GM19351 (cell line): ENCODE results near the gene TMEM200B.
"Not testable (repeated sequence)": the region's sequence is repeated elsewhere in the genome, so short reads cannot be mapped to it uniquely, and the experiment has no call there.

ENCODE experiments used
- ATAC-seq: cut with Tn5 transposase; IDR thresholded peaks from one replicate; pipeline ENCODE4 v1.9.1; 2021; ENCODE audit warnings: mild to moderate bottlenecking, moderate library complexity; ENCODE audit not compliant: unreplicated experiment

Gene TMEM200B

GRCh38 chr1:29123887-29124365 lies at the start of gene TMEM200B:
TSS of gene TMEM200B (minus strand) at chr1:29123903. CDS start at chr1:29121828, 2,075 bp downstream.
- ATAC-seq: no peak

- no peak for ATAC-seq
Observed at GRCh38 chr1:29172415-29172939, 48.8 kb upstream of the TMEM200B start.

- ATAC-seq: no peak
Observed at GRCh38 chr1:29171521-29171920, 47.8 kb upstream of the TMEM200B start.

GRCh38 chr1:29171089-29171488 lies 47.4 kb upstream of the TMEM200B start:
- ATAC-seq: no peak

- no peak for ATAC-seq
Observed at GRCh38 chr1:29169976-29170375, 46.3 kb upstream of the TMEM200B start.

- no peak for ATAC-seq
Observed at GRCh38 chr1:29167904-29168303, 44.2 kb upstream of the TMEM200B start.

GRCh38 chr1:29166291-29166878 lies 42.7 kb upstream of the TMEM200B start:
- no peak for ATAC-seq

GRCh38 chr1:29164588-29164987 lies 40.9 kb upstream of the TMEM200B start:
- no peak for ATAC-seq

- ATAC-seq: no peak
Observed at GRCh38 chr1:29162476-29163138, 38.9 kb upstream of the TMEM200B start.

- no peak for ATAC-seq
Observed at GRCh38 chr1:29162025-29162424, 38.3 kb upstream of the TMEM200B start.

- ATAC-seq: no peak
Observed at GRCh38 chr1:29159773-29160172, 36.1 kb upstream of the TMEM200B start.

- no peak for ATAC-seq
Observed at GRCh38 chr1:29157269-29157601, 33.5 kb upstream of the TMEM200B start.

- no peak for ATAC-seq
Observed at GRCh38 chr1:29156543-29157268, 33.0 kb upstream of the TMEM200B start.

GRCh38 chr1:29152046-29152805 lies 28.5 kb upstream of the TMEM200B start:
- ATAC-seq: no peak

- not testable (repeated sequence) for ATAC-seq
Observed at GRCh38 chr1:29150346-29150745, 26.6 kb upstream of the TMEM200B start.

- no peak for ATAC-seq
Observed at GRCh38 chr1:29148656-29149491, 25.2 kb upstream of the TMEM200B start.

GRCh38 chr1:29145739-29146437 lies 22.2 kb upstream of the TMEM200B start:
- ATAC-seq: no peak

GRCh38 chr1:29144178-29144577 lies 20.5 kb upstream of the TMEM200B start:
- no peak for ATAC-seq

GRCh38 chr1:29142714-29143113 lies 19.0 kb upstream of the TMEM200B start:
- ATAC-seq: no peak
